Astrocyte (in vitro differentiated cells and primary cell): Measurements from ENCODE around the gene RYR2. TPM values are rescaled to one million over a fixed set of nuclear protein-coding genes. Genes with fewer than 3 reads are reported as not detected.

Experiments used
- DNase-seq: peaks from one replicate; pipeline ENCODE4 v3.0.0-alpha.2; 2010; ENCODE audit warnings: low read depth
- FAIRE-seq: peaks from 2 replicates; lab custom pipeline; 2011; peaks lifted over from hg19 to GRCh38; lab: Jason Lieb, UNC
- H2AFZ ChIP-seq: 2 replicates; pipeline ENCODE4 v1.6.0; 2012; ENCODE audit warnings: low read depth, low read length, inconsistent platforms
- H3K27ac ChIP-seq: 2 replicates; pipeline ENCODE4 v1.5.1; 2011; ENCODE audit warnings: low read depth, low read length, inconsistent platforms
- H3K27me3 ChIP-seq: 2 replicates; pipeline ENCODE4 v1.6.0; 2011; ENCODE audit warnings: low read length, inconsistent platforms; ENCODE audit not compliant: insufficient read depth
- H3K36me3 ChIP-seq: 2 replicates; pipeline ENCODE4 v1.5.1; 2011; ENCODE audit warnings: low read length, inconsistent platforms; ENCODE audit not compliant: insufficient read depth
- H3K4me1 ChIP-seq: 2 replicates; pipeline ENCODE4 v1.5.1; 2011; ENCODE audit warnings: low read length, inconsistent platforms; ENCODE audit not compliant: insufficient read depth
- H3K4me2 ChIP-seq: 2 replicates; pipeline ENCODE4 v1.6.0; 2012; ENCODE audit warnings: low read length, inconsistent platforms
- H3K4me3 ChIP-seq: 2 replicates; pipeline ENCODE4 v1.5.1; 2011; ENCODE audit warnings: low read depth, mild to moderate bottlenecking, low read length, inconsistent platforms; ENCODE audit not compliant: insufficient read depth
- H3K79me2 ChIP-seq: 2 replicates; pipeline ENCODE4 v1.6.0; 2012; ENCODE audit warnings: mild to moderate bottlenecking, low read length, inconsistent platforms; ENCODE audit not compliant: insufficient read depth
- H3K9ac ChIP-seq: 2 replicates; pipeline ENCODE4 v1.6.0; 2012; ENCODE audit warnings: mild to moderate bottlenecking, low read length, inconsistent platforms
- H3K9me3 ChIP-seq: 2 replicates; pipeline ENCODE4 v1.5.1; 2012; ENCODE audit warnings: low read depth, mild to moderate bottlenecking, low read length, inconsistent platforms; ENCODE audit not compliant: insufficient read depth
- H4K20me1 ChIP-seq: 2 replicates; pipeline ENCODE4 v1.6.0; 2012; ENCODE audit warnings: low read length, inconsistent platforms; ENCODE audit not compliant: insufficient read depth
- H3K27ac Mint-ChIP-seq: one replicate; pipeline ENCODE4 v1.8.0; 2021; ENCODE audit warnings: mild to moderate bottlenecking, mixed read lengths; ENCODE audit not compliant: unreplicated experiment
- H3K27me3 Mint-ChIP-seq: one replicate; pipeline ENCODE4 v1.8.0; 2021; ENCODE audit warnings: low read depth, mixed read lengths; ENCODE audit not compliant: unreplicated experiment
- H3K36me3 Mint-ChIP-seq: one replicate; pipeline ENCODE4 v1.8.0; 2021; ENCODE audit warnings: low read depth, mixed read lengths; ENCODE audit not compliant: unreplicated experiment
- H3K4me1 Mint-ChIP-seq: one replicate; pipeline ENCODE4 v1.8.0; 2021; ENCODE audit warnings: low read depth, mixed read lengths; ENCODE audit not compliant: unreplicated experiment
- H3K4me3 Mint-ChIP-seq: one replicate; pipeline ENCODE4 v1.8.0; 2021; ENCODE audit warnings: mild to moderate bottlenecking, moderate library complexity, mixed read lengths; ENCODE audit not compliant: unreplicated experiment
- H3K9me3 Mint-ChIP-seq: one replicate; pipeline ENCODE4 v1.8.0; 2021; ENCODE audit warnings: mild to moderate bottlenecking, mixed read lengths; ENCODE audit not compliant: unreplicated experiment
- EZH2 ChIP-seq: IDR thresholded peaks from 2 replicates; pipeline ENCODE4 v1.6.1; 2012; ENCODE audit warnings: mild to moderate bottlenecking, low read length, inconsistent platforms; ENCODE audit not compliant: insufficient read depth
- total RNA-seq: library from RNA; stranded (reverse); gene quantifications from 2 replicates; pipeline ENCODE4 v1.2.1, GENCODE V29; 2021
- TF ChIP-seq, protein P1 (sequence below): IDR thresholded peaks from 2 replicates; pipeline ENCODE4 v1.5.1; 2011; ENCODE audit warnings: low read depth, mild to moderate bottlenecking, inconsistent platforms, low read length, moderate library complexity; ENCODE audit not compliant: insufficient read depth

The RYR2 gene
- total RNA-seq, 1 donor from 2014 or later, result 0.30 TPM

DNA sequence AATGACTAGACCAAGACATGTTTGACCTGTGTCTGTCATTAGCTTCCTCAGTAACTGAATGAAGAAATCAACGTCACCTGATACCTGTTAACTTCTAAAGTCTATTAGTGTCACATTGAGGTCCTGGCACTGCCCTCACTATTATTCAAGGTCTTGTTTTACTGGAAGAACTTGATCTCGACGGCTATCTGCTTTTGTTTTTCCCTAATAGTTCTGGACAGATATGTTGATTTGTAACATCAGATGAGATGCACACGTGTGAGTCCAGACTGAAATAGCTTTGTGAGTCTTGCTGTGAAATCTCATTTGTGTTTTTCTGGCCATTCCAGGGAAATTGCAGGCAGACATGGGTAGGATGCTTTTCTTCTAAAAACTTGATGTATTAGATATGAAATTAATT, 159.2 kb downstream of the RYR2 start:
- Histone ChIP-seq H3K27ac (no peak overlapping the region), H2AFZ (no peak overlapping the region), H3K4me2 (no peak overlapping the region), H3K9ac (no peak overlapping the region), H3K36me3 (no peaks in the 10 kb centered on the region), H3K4me3 (no peak overlapping the region), H3K4me1 (no peaks in the 10 kb centered on the region), H3K9me3 (no peaks in the 10 kb centered on the region), H4K20me1 (no peaks in the 10 kb centered on the region), H3K79me2 (no peaks in the 10 kb centered on the region), H3K27me3 (no peaks in the 10 kb centered on the region)
- no peak for FAIRE-seq
- no peaks in the 10 kb centered on the region for H3K9me3 Mint-ChIP-seq
- no peak overlapping the region for H3K27ac Mint-ChIP-seq
- H3K4me3 Mint-ChIP-seq, result no peak overlapping the region
- H3K4me1 Mint-ChIP-seq, result peaks cover 9% of the 10 kb centered on the region
- H3K27me3 Mint-ChIP-seq, result no peaks in the 10 kb centered on the region
- no peak for DNase-seq
- TF ChIP-seq, protein P1, sequence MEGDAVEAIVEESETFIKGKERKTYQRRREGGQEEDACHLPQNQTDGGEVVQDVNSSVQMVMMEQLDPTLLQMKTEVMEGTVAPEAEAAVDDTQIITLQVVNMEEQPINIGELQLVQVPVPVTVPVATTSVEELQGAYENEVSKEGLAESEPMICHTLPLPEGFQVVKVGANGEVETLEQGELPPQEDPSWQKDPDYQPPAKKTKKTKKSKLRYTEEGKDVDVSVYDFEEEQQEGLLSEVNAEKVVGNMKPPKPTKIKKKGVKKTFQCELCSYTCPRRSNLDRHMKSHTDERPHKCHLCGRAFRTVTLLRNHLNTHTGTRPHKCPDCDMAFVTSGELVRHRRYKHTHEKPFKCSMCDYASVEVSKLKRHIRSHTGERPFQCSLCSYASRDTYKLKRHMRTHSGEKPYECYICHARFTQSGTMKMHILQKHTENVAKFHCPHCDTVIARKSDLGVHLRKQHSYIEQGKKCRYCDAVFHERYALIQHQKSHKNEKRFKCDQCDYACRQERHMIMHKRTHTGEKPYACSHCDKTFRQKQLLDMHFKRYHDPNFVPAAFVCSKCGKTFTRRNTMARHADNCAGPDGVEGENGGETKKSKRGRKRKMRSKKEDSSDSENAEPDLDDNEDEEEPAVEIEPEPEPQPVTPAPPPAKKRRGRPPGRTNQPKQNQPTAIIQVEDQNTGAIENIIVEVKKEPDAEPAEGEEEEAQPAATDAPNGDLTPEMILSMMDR, result no peak
- TF ChIP-seq EZH2, result no peak
- H3K36me3 Mint-ChIP-seq, result no peaks in the 10 kb centered on the region

DNA sequence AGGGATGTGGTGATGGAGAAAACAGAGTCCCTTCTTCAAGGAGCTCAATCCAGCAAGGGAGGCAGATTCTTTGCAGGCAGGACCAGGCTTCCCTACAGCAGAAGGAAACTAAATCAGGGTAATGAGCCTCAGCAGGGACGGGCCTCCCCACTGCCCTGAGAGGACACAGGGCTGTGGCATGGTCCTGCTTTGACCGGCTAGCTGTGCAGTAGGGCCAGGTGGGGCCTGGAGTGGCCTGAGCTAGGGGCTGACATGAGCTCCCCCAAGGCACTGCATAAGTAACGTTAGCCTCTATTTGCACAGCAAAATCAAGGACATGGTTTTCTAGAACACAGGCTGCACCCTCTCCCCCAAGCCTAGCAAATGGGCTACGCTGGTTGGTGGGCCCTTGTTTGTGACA, 162.9 kb downstream of the RYR2 start:
- H3K4me3 ChIP-seq, result no peak overlapping the region
- Mint-ChIP-seq H3K27me3 (no peaks in the 10 kb centered on the region), H3K4me1 (no peaks in the 10 kb centered on the region), H3K9me3 (no peaks in the 10 kb centered on the region), H3K27ac (no peak overlapping the region), H3K4me3 (no peak overlapping the region), H3K36me3 (no peaks in the 10 kb centered on the region)
- H3K4me2 ChIP-seq, result no peak overlapping the region
- H3K4me1 ChIP-seq, result no peaks in the 10 kb centered on the region
- no peak overlapping the region for H2AFZ ChIP-seq
- H4K20me1 ChIP-seq, result no peaks in the 10 kb centered on the region
- no peaks in the 10 kb centered on the region for H3K9me3 ChIP-seq
- FAIRE-seq (no peak), DNase-seq (no peak)
- H3K27ac ChIP-seq, result no peak overlapping the region
- H3K27me3 ChIP-seq, result no peaks in the 10 kb centered on the region
- H3K9ac ChIP-seq, result no peak overlapping the region
- TF ChIP-seq EZH2, result no peak
- TF ChIP-seq, protein P1, result no peak
- H3K36me3 ChIP-seq, result no peaks in the 10 kb centered on the region
- H3K79me2 ChIP-seq, result no peaks in the 10 kb centered on the region

DNA sequence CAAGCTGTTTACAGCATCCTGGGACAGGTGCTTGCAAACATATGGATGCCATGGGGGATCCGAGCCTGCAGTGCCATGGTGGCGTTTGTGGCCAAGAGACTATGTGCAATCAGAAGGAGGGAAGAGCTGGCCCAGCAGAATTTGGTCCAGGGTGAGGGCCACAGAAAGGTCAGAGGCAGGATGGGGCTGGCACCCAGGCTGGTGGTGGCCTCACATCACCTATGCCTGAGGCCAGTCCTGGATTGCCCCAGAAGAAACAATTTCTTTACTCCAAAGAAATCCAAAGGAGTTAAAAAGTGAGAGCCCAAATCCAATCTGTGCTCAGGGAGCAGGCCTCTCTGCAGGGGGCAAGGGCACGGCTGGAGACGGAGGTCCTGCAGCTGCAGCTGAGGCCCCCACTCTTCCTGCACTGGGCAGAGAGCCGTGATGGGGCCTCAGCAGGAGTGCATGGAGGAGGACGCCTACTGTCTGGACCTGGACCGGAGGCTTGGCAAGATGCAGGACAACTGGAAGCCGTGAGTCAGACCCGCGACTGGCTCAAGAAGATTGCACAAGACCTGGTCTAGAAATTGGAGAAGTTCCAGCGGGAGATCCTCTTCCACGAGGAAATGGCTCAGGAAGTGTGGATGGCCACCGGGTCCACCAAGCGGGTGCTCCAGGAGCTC, 163.5 kb downstream of the RYR2 start:
- H3K27me3 ChIP-seq, result no peaks in the 10 kb centered on the region
- Mint-ChIP-seq H3K27me3 (no peaks in the 10 kb centered on the region), H3K4me3 (no peak overlapping the region), H3K27ac (no peak overlapping the region), H3K9me3 (no peaks in the 10 kb centered on the region), H3K36me3 (no peaks in the 10 kb centered on the region), H3K4me1 (no peaks in the 10 kb centered on the region)
- H3K4me1 ChIP-seq, result no peaks in the 10 kb centered on the region
- no peak overlapping the region for H3K27ac ChIP-seq
- FAIRE-seq (no peak), DNase-seq (no peak)
- no peaks in the 10 kb centered on the region for H4K20me1 ChIP-seq
- no peak overlapping the region for H2AFZ ChIP-seq
- no peak overlapping the region for H3K9ac ChIP-seq
- H3K36me3 ChIP-seq, result no peaks in the 10 kb centered on the region
- no peak overlapping the region for H3K4me3 ChIP-seq
- no peaks in the 10 kb centered on the region for H3K79me2 ChIP-seq
- no peak overlapping the region for H3K4me2 ChIP-seq
- TF ChIP-seq, protein P1, result no peak
- TF ChIP-seq EZH2, result no peak
- H3K9me3 ChIP-seq, result no peaks in the 10 kb centered on the region
